HG03196 (cell line): ENCODE measurements around the gene ZFP3.
"Not testable (repeated sequence)": the region's sequence is repeated elsewhere in the genome, so short reads cannot be mapped to it uniquely, and the experiment has no call there.

Experiments used
- ATAC-seq: cut with Tn5 transposase; IDR thresholded peaks from one replicate; pipeline ENCODE4 v1.9.1; 2021; ENCODE audit not compliant: unreplicated experiment

The ZFP3 gene

GRCh38 chr17:5078106-5079028, at the start of gene ZFP3:
ZFP3 (plus strand) TSS chr17:5078467; CDS start chr17:5091505, 13,038 bp downstream.
- peak; percentile 80 for ATAC-seq

- ATAC-seq: not testable (repeated sequence)
These were observed 48.1 kb upstream of the ZFP3 start for GRCh38 chr17:5030168-5030567.

GRCh38 chr17:5031365-5032082, 46.7 kb upstream of the ZFP3 start:
- ATAC-seq: peak; percentile 51

- ATAC-seq: no peak
These were observed 45.4 kb upstream of the ZFP3 start for GRCh38 chr17:5032865-5033264.

GRCh38 chr17:5033352-5034015, 44.8 kb upstream of the ZFP3 start:
- no peak for ATAC-seq

- no peak for ATAC-seq
These were observed 44.2 kb upstream of the ZFP3 start for GRCh38 chr17:5034063-5034462.

- ATAC-seq: no peak
These were observed 43.6 kb upstream of the ZFP3 start for GRCh38 chr17:5034651-5035050.

GRCh38 chr17:5035315-5035714, 43.0 kb upstream of the ZFP3 start, which contains the start of gene SLC52A1:
SLC52A1 (minus strand) TSS chr17:5035426; CDS start chr17:5034606, 820 bp downstream.
- ATAC-seq: no peak

- no peak for ATAC-seq
These were observed 35.9 kb upstream of the ZFP3 start for GRCh38 chr17:5042157-5043022.

- ATAC-seq: no peak
These were observed 34.7 kb upstream of the ZFP3 start for GRCh38 chr17:5043524-5043923.

- no peak for ATAC-seq
These were observed 33.6 kb upstream of the ZFP3 start for GRCh38 chr17:5044630-5045029.

GRCh38 chr17:5045496-5045895, 32.8 kb upstream of the ZFP3 start:
- no peak for ATAC-seq

- ATAC-seq: no peak
These were observed 30.8 kb upstream of the ZFP3 start for GRCh38 chr17:5047446-5047845.

GRCh38 chr17:5049314-5049841, 28.9 kb upstream of the ZFP3 start:
- ATAC-seq: no peak

- ATAC-seq: no peak
These were observed 28.0 kb upstream of the ZFP3 start for GRCh38 chr17:5050278-5050677.

- no peak for ATAC-seq
These were observed 22.7 kb upstream of the ZFP3 start for GRCh38 chr17:5055543-5055942.

- no peak for ATAC-seq
These were observed 13.0 kb upstream of the ZFP3 start for GRCh38 chr17:5065227-5065744.

- no peak for ATAC-seq
These were observed 10.0 kb upstream of the ZFP3 start for GRCh38 chr17:5068236-5068635.

GRCh38 chr17:5069724-5070123, 8.5 kb upstream of the ZFP3 start:
- ATAC-seq: no peak

GRCh38 chr17:5075472-5075871, 2.8 kb upstream of the ZFP3 start:
- not testable (repeated sequence) for ATAC-seq
